ENCODE data around the gene CA10.

Gene CA10

GRCh38 chr17:51817955-51818354 is 340.6 kb downstream of the CA10 start:
- no peak for TF ChIP-seq CTCF (IDR thresholded peaks at IDR 0.05; ENCODE audit: low read depth, low read length)
- H3K4me3 ChIP-seq (ENCODE audit: low read depth, low read length), result no peak overlapping the region

GRCh38 chr17:51817117-51817516 is 341.4 kb downstream of the CA10 start:
- H3K4me3 ChIP-seq (ENCODE audit: low read depth, low read length), result no peak overlapping the region
- TF ChIP-seq CTCF (IDR thresholded peaks at IDR 0.05; ENCODE audit: low read depth, low read length), result no peak

GRCh38 chr17:51815097-51815496 is 343.4 kb downstream of the CA10 start:
- H3K4me3 ChIP-seq (ENCODE audit: low read depth, low read length), result no peak overlapping the region
- TF ChIP-seq CTCF (IDR thresholded peaks at IDR 0.05; ENCODE audit: low read depth, low read length), result no peak

- TF ChIP-seq CTCF (IDR thresholded peaks at IDR 0.05; ENCODE audit: low read depth, low read length), result no peak
These were observed 344.0 kb downstream of the CA10 start for GRCh38 chr17:51814521-51814920.

GRCh38 chr17:51813784-51814174 is 344.7 kb downstream of the CA10 start:
- H3K4me3 ChIP-seq (ENCODE audit: low read depth, low read length), result no peak overlapping the region
- TF ChIP-seq CTCF (IDR thresholded peaks at IDR 0.05; ENCODE audit: low read depth, low read length), result no peak

More at GRCh38 chr17:51814521-51814920, 344.0 kb downstream of the CA10 start:
- no peak overlapping the region for H3K4me3 ChIP-seq (ENCODE audit: low read depth, low read length)

GRCh38 chr17:51813140-51813783 is 345.3 kb downstream of the CA10 start:
- no peak overlapping the region for H3K4me3 ChIP-seq (ENCODE audit: low read depth, low read length)
- TF ChIP-seq CTCF (IDR thresholded peaks at IDR 0.05; ENCODE audit: low read depth, low read length), result no peak

- TF ChIP-seq CTCF (IDR thresholded peaks at IDR 0.05; ENCODE audit: low read depth, low read length), result no peak
- no peak overlapping the region for H3K4me3 ChIP-seq (ENCODE audit: low read depth, low read length)
These were observed 351.1 kb downstream of the CA10 start for GRCh38 chr17:51807460-51807859.

All from WI38 (cell line).